COR-L47 (cell line): Measurements from ENCODE around the gene LRRC49.
A peak's percentile ranks its signal among the peaks of the same experiment; 100 is the strongest.
"Not testable (repeated sequence)": the region's sequence is repeated elsewhere in the genome, so short reads cannot be mapped to it uniquely, and the experiment has no call there.

Source experiments
- DNase-seq: peaks from one replicate; lab custom pipeline; 2025; lab: John Stamatoyannopoulos, UW

LRRC49 gene

DNA sequence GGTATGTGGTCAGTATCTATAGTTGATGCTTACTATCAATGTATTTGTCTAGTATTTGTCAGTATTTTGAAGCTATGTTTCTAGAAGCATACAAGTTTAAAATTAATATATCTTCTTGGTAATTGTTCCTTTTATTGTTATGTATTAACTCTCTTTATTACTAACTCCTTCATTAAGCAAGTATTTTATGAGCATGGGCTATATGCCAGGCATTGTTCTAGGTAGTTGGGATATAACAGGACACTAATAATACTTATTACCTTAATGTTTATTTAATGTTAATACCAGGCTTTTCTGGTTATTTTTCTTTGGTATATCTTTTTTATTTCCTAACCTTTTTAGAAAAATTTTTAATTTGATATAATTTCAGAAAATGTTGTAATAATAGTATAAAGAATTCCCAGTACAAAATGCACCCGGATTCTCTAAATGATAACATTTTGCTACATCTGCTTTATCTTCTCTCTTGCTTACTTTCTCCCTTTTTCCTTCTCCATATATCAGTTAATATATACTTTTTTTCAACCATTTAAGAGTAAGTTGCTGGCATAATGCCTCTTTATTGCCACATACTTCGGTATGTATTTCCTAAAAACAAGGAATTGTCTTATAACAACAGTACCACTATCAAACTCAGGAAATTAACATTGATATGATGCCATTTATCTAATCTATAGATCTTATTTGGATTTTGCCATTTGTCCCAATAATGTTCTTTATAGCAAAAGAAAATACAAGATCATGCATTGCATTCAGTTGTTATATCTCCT is 30.9 kb downstream of the LRRC49 start:
- no peak for DNase-seq

DNA sequence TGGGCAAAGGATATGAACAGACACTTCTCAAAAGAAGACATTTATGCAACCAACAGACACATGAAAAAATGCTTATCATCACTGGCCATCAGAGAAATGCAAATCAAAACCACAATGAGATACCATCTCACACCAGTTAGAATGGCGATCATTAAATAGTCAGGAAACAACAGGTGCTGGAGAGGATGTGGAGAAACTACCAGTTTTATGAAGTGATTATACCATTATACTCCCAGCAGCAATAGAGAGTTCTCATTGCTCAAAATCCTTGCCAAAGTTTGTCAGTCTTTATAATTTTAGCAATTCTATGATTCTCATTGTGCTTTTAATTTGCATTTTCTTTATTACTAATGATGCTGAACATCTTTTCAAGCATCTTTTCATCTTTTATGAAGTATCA is 34.3 kb downstream of the LRRC49 start:
- DNase-seq: not testable (repeated sequence)

DNA sequence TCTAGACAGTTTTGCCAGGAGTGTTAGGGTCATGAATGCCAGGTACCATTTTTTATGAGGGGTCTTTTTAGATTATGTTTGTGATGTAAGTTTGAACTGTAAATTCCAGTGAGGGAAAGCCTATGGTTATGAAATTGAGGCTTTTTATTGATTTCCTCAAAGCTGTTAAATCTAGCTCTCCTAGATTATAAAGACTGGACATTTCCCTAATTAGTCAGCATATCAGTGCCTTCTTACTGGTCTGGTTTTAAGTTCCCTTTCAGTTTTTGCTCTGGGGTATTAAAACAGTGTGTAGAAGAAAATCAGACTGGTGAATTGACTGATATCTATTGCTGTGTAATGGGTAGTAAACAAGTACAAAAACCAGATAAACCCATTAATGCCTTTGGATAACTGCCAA is 39.2 kb downstream of the LRRC49 start:
- DNase-seq: no peak

DNA sequence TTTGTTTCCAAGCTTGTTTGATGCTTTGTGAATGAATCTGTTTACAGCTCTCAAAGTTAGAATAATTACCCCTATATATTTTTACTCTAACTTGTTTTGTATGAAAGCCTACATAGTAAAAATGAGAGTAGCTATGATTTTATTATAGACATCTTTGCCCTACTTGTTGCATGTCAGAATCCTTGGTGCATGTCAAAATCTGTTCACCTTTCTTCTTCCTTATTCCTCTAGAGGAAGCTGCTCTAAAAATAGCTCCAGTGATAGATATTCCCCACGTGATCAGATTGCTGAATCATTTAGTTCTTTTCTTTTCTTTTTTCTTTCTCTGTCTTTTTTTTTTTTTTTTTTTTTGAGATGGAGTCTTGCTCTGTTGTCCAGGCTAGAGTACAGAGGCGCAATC is 39.8 kb downstream of the LRRC49 start:
- no peak for DNase-seq

DNA sequence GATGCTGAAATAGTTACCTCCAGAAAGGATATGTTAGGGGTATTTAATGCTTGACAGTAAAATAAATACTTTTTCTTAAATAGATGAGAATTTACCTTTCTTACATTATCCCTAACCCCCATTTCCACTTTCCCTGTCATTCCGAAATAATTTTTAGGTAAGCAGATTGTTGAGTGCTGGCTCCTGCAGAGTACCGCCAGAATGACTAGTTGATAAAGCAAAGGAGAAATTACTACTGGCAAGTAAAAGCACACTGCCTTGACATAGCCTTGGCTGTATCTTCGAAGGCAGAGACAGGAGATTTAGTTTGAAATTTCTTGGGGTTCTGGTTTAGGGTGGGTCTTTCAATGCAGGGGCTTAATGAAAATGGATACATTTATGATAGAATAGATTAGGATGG is 40.8 kb downstream of the LRRC49 start:
- no peak for DNase-seq

DNA sequence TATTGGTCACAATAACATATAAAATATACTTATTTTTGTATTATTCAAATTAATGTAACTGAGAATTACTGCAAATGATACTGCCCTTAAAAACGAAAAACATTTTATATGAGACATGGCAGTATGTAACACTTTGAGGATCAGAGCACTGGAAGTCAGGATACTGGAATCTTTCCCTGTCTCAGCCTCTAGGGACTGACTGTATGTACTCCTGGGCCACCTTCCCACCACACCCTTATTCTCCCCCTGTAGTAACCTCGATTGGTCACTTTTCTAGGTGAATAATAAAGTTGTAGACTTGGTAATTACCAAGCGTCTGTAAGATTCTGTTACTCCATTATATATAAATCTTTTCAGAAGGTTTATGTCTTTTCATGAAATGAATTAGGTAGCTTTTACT is 43.0 kb downstream of the LRRC49 start:
- DNase-seq: no peak

DNA sequence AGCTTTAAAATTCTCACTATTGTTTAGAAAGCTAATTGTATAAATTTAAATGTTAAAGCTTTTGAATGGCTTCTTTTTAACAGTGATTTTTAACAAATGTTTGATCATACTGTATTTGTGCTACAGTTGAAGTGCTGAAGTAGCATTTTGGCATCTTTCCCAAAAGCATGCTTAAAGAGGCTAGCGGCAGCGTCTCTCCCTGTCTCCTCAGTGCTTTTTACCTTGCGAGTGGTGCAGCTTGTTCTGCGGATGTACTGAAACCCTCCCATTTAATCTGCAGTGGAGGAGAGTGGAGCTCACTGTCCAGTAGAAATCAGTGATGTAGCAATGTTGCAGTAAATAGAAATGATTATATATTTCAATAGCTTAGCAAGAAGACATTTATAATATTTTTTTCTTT is 43.7 kb downstream of the LRRC49 start:
- peak; percentile 52 for DNase-seq

DNA sequence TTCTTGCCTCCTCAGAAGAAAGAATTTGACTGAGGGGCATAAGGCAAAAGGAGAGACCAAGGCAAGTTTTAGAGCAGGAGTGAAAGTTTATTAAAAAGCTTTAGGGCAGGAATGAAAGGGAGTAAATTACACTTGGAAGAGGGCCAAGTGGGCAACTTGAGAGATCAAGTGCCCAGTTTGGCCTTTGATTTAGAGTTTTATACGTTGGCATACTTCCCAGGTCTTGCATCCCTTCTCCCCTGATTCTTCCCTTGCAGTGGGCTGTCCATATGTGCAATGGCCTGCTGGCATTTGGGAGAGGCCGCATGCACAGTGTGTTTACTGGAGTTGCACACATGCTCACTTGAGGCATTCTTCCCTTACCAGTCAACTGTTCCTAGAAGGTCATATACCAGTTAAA is 50.7 kb downstream of the LRRC49 start:
- not testable (repeated sequence) for DNase-seq

DNA sequence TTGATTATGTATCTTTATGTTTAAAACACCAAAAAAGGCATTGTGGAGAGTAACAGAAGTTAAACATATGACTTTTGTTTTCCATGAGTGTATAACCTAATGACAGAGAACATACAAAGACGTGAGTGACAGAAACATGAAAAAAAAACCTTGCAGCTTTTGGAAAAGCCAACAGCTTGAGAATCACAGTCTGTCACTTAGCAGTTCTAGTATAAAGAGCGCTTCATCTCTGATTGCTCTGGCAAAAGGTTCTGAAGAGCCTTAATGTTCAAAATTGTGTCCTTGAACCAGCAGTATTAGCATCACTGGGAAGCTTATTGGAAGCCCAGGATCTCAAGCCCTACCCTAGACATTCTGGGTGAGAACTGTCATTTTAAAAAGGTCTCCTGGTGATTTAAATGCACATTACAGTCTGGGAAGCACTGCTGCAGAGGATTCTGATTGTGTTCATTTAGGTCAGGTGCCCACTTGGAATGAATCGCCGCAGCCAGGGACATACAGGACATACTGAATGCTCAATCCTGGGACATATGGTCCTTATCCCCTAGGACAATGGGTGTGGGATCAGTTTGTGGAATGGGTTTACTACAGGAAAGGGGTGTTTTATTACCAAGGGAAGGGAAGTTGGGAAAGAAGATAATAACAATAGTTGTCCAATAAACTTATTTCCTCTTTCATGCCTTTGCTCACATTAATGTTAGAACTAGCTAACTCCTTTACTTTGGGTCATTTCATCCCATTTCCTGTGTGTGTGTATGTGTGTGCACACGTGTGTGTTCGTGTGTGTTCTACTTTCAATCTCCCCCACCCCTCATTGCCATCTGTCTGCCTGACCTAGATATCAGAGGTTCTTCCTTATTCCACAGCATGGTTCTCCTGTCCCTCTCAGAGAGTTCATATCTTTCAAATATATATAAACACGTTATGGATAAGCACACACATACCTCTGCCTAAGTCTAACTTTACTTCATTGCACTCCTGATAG is 55.0 kb downstream of the LRRC49 start:
- no peak for DNase-seq

DNA sequence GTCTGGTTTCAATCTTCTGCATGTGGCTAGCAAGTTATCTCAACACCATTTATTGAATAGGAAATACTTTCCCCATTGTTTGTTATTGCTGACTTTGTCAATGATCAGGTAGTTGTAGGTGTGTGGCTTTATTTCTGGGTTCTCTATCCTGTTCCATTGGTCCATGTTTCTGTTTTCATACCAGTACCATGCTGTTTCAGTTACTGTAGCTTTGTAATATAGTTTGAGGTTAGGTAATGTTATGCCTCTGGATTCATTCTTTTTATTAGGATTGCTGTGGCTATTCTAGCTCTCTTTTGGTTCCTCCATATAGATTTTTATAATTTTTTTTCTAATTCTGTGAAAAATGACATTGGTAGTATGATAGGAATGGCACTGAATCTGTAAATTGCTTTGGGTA is 58.3 kb downstream of the LRRC49 start:
- DNase-seq: no peak

DNA sequence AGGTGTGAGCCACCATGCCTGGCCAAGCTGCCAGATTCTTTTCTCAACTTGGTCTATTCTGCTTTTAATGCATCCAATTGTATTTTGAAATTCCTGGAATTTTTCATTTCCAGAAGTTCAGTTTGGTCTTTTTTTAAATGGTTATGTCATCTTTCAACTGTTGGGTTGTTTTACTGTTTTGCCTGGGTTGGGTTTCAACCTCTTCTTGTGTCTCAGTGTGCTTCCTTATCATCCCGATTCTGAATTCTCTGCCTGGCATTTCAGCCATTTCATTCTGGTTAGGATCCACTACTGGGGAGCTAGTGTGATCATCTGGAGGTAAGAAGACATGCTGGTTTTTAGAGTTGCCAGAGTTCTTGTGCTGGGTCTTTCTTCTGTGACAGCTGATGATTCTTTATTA is 61.5 kb downstream of the LRRC49 start:
- no peak for DNase-seq

DNA sequence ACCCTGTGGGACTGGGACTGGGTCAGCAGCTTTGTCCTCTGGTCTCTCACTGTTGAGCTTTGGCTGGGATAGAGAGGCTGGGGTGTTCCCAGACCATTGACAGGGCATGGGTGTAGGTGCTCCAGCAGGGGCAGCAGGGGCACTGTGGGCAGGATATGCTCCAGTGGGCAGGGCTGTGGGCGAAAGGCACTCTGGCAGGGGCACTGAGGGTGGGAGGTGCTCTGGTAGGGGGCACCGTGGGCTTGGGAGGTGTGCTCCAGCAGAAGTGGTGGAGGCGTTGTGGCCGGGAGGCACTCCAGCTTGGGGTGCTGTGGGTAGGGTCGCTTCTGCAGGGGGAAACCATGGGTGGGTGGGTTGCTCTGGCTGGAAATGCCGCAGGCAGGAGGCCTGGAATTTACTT is 62.1 kb downstream of the LRRC49 start:
- no peak for DNase-seq

DNA sequence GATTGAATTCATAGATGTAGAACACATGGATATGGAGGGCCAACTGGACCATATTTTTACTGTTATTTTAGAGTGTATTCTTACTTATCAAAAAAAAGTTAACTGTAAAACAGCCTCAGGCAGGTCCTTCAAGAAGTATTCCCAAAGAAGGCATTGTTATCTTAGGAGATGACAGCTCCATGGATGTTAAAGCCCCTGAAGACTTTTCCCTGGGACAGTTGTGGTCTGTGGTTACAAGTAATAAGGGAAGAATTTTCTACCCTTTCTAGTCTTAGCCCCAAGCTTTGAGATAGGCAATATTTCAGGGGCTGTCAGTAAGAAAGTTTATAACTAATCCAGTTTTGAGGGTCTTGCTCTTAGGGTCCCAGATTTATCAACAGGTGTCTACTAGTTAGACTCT is 62.5 kb downstream of the LRRC49 start:
- no peak for DNase-seq

DNA sequence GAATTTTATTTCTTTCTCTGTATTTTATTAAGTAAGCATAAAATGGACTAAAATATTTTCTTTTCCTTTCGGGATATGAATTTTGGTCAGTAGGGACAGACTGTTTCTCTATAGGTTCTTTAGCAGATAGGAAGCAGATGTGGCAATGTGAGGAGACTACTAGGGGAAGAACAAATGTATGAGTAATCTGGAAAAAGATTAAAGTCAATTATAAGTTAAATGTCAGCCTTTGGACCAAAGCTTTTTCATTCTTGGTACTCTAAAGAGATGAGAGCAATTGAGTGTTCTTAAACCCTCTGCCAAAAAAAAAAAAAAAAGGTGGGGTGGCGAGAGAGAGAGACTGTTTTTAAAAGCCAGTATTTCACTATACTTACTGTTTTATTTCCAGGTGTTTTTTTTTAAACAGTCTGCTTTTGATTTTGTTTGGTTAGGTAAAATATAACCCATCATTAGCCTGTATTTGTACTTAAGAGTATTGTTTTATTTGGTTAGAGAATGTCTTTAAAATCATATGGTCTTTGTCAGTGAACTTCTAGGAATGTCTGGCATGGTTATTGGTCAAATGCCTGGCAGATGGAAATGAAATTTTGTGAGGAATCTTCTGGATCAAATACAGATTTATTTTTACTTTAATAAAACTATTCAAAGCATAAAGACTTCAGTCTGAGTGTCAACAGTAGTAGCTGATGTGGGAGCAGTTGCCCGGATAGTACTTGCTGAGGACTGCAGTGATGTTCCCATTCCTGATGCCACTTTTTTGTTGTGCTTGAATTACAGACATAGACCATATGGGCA is 63.8 kb downstream of the LRRC49 start:
- DNase-seq: no peak

DNA sequence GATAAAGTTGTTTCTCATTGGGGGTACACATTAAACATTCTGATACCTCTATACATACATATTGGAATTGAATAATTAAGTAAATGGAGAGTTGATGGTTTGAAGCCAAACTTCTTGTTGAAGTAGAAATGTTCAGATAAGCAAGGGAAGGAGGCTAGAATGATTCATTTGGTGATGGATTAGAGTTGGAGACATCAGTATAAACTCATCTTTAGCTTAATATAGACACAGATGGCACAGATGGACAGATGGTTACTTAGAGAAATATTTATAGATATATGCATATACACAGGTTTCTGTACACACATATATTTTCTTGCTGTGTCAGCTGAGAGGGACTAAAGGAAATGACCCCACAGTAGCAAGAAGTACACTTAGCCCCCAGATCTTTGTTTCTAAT is 69.5 kb downstream of the LRRC49 start:
- no peak for DNase-seq

DNA sequence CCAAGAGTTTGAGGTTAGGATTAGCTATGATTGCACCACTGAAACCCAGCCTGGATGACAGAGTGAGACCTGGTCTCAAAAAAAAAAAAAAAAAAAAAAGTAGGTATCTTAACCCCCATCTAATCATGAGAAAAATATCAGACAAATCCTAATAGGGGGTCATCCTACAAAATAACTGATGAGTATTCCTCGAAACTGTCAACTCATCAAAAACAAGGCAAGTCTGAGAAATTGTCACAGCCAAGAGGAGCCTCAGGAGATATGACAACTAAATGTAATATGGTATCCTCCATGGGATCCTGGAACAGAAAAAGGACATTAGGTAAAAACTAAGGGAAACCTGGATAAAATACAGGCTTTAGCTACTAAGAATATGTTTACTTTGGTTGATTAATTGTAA is 70.6 kb downstream of the LRRC49 start:
- DNase-seq: no peak

DNA sequence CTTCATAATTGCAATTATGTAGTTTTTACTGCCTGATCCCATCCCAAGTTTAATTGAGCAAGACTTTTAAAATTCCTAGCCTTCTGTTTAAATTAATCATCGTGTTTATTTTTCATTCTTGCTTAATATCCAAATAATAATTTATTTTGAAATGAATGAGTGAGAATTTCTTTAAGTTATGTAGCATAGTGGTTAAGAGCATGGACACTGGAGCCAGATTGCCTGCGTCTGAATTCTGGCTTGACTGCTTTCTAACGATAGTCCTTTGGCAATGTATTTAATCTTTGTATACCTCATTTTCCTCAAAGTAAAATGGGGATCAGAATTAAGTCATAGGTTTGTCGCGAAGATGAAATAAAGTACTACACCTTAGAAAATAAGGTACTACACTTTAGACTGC is 71.4 kb downstream of the LRRC49 start:
- DNase-seq: no peak

DNA sequence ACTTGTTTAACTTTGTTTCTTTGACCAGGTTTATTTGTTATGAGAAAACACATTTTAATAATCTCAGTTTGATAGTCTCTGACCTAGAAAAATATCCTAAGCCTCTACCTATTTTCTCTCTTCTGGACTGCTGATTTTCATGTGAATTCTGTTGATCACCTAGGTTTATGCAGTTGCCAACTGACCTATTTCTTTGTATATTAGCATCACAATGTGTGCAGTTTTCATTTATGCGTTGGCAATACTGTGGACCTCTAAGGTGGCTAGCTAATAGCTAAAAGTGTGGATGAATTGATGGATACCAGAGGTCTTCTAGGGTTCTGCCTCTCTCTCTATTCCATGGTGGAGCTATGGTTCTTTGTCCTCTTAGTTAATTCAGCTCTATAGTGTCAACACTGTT is 72.1 kb downstream of the LRRC49 start:
- DNase-seq: no peak

DNA sequence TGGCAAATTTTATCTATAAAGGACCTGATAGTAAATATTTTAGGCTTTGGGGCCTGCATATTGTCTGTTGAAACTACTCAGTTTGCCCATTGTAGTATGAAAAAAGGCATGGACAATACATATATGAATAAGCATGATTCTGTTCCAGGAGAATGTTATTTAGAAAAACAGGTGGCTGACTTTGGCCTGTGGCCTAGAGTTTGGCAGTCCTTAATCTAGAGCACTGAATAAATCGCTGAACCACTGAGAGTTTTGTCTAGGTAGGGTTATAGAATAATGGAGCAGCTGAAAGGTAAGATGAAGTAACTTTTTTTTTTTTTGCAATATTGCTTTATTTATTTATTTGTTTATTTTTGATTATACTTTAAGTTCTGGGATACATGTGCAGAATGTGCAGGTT is 75.0 kb downstream of the LRRC49 start:
- DNase-seq: no peak

DNA sequence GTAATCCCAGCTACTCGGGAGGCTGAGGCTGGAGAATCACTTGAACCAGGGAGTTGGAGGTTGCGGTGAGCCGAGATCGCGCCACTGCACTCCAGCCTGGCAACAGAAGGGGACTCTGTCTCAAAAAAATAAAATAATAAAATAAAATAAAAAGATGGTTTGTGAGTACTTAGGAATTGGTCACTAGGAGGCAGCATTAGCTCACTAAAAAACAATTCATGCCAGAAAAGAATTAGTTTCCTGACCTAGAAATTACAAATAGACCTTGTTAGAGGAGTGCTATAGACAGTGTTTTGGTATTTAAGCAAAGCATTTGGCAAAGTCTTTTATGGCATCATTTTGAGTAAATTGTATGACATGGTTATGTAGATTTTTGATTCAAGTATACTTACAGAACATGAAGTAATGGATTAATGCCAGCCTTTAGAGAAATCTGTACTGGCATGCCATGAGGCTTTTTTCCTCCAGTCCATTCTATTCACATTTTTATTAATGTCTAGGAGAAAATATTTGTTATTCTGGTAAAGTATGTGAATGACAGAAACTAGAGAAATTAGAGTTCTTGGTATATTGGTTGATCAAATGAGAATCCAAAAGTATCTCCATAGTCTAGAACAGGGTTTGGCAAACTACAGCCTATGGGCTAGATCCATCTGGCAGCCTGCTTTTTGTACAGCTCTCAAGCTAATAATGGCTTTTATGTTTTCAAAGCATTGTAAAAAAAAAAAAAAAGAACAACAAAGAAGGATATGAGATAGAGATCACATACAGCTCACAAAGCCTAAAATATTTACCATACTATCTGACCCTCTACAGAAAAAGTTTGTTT is 81.6 kb downstream of the LRRC49 start:
- DNase-seq: peak; percentile 2

DNA sequence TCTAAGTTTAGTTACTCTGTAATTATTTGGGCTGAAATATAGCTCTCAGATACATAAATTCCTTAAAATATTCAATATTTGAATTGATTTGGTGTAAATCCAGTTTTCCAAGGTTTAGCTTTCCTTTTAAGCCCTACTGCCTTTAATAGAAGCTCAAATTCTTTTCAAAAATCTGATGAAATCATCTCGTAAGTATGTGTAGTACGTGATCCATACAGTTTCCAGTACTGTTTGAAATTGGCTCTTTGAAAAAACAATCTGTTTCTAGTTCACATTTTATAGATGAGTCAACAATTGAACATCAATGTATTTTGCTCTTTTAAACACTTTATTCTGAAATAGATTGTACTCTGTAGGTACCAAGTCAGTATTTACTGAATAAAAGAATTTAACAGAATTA is 84.2 kb downstream of the LRRC49 start:
- no peak for DNase-seq
